Measurements from ENCODE around the gene TMOD2.

The TMOD2 gene

GRCh38 chr15:51718219-51718618 is 33.2 kb upstream of the TMOD2 start:
- Histone ChIP-seq H3K9ac (ENCODE audit: low read length) (no peak overlapping the region), H3K14ac (ENCODE audit: low read length) (no peak overlapping the region), H3K4me3 (ENCODE audit: low read depth, low read length) (no peak overlapping the region), H4K12ac (ENCODE audit: low read depth, low read length) (no peak overlapping the region), H3K79me1 (ENCODE audit: low read length) (peaks cover 7% of the 10 kb centered on the region), H4K8ac (ENCODE audit: low read depth, low read length) (no peak overlapping the region), H3K27me3 (ENCODE audit: insufficient read depth, low read length) (no peaks in the 10 kb centered on the region), H2AK5ac (ENCODE audit: low read length) (no peak overlapping the region), H4K91ac (ENCODE audit: low read depth, low read length) (no peak overlapping the region), H2BK12ac (ENCODE audit: low read length) (no peak overlapping the region), H3K4me2 (ENCODE audit: low read length) (no peak overlapping the region), H3K9me3 (ENCODE audit: insufficient read depth, low read depth, low read length) (no peaks in the 10 kb centered on the region), H3K23ac (ENCODE audit: low read length) (no peak overlapping the region), H3K27ac (ENCODE audit: low read depth, low read length) (no peak overlapping the region), H3K79me2 (ENCODE audit: control insufficient read depth, insufficient read depth, low read length, poor library complexity) (no peaks in the 10 kb centered on the region), H3K36me3 (ENCODE audit: control insufficient read depth in 1 of 2, insufficient read depth in 2 of 2, low read length in 2 of 2) (no peaks in the 10 kb centered on the region), H2AFZ (ENCODE audit: insufficient read depth, low read length, poor library complexity) (no peak overlapping the region), H2BK5ac (ENCODE audit: low read depth, low read length, poor library complexity) (no peak overlapping the region), H3K4me1 (ENCODE audit: control insufficient read depth in 1 of 2, insufficient read depth in 2 of 2, low read length in 2 of 2) (peaks cover 6 to 8% of the 10 kb centered on the region in 2 experiments), H2BK120ac (ENCODE audit: insufficient read depth, low read length, poor library complexity) (no peak overlapping the region), H3K4ac (ENCODE audit: low read depth, low read length) (no peak overlapping the region), H3K18ac (ENCODE audit: low read length) (no peak overlapping the region)
- no peak for DNase-seq
- WGBS (ENCODE audit: extremely low coverage, insufficient coverage, insufficient read length): no CpG with 5 or more reads among the region's 4 CpGs

- Histone ChIP-seq H2AK5ac (ENCODE audit: low read length) (no peak overlapping the region), H4K8ac (ENCODE audit: low read depth, low read length) (no peak overlapping the region), H3K27ac (ENCODE audit: low read depth, low read length) (no peak overlapping the region), H3K9me3 (ENCODE audit: insufficient read depth, low read depth, low read length) (no peaks in the 10 kb centered on the region), H3K79me2 (ENCODE audit: control insufficient read depth, insufficient read depth, low read length, poor library complexity) (no peaks in the 10 kb centered on the region), H4K12ac (ENCODE audit: low read depth, low read length) (no peak overlapping the region), H2BK12ac (ENCODE audit: low read length) (no peak overlapping the region), H3K4me3 (ENCODE audit: low read depth, low read length) (no peak overlapping the region), H4K91ac (ENCODE audit: low read depth, low read length) (no peak overlapping the region), H3K36me3 (ENCODE audit: control insufficient read depth in 1 of 2, insufficient read depth in 2 of 2, low read length in 2 of 2) (no peaks in the 10 kb centered on the region), H3K4ac (ENCODE audit: low read depth, low read length) (no peak overlapping the region), H2BK120ac (ENCODE audit: insufficient read depth, low read length, poor library complexity) (no peak overlapping the region), H3K9ac (ENCODE audit: low read length) (no peak overlapping the region), H3K27me3 (ENCODE audit: insufficient read depth, low read length) (no peaks in the 10 kb centered on the region), H3K23ac (ENCODE audit: low read length) (no peak overlapping the region), H2AFZ (ENCODE audit: insufficient read depth, low read length, poor library complexity) (no peak overlapping the region), H3K4me2 (ENCODE audit: low read length) (no peak overlapping the region), H3K18ac (ENCODE audit: low read length) (no peak overlapping the region), H3K79me1 (ENCODE audit: low read length) (peaks cover 7% of the 10 kb centered on the region), H3K14ac (ENCODE audit: low read length) (no peak overlapping the region), H3K4me1 (ENCODE audit: control insufficient read depth in 1 of 2, insufficient read depth in 2 of 2, low read length in 2 of 2) (peaks cover 6 to 8% of the 10 kb centered on the region in 2 experiments), H2BK5ac (ENCODE audit: low read depth, low read length, poor library complexity) (no peak overlapping the region)
- no CpG with 5 or more reads among the region's 3 CpGs for WGBS (ENCODE audit: extremely low coverage, insufficient coverage, insufficient read length)
- no peak for DNase-seq
Observed at GRCh38 chr15:51718746-51719145, 32.7 kb upstream of the TMOD2 start.

- peaks cover 6 to 8% of the 10 kb centered on the region in 2 experiments for H3K4me1 ChIP-seq (ENCODE audit: control insufficient read depth in 1 of 2, insufficient read depth in 2 of 2, low read length in 2 of 2)
- H4K8ac ChIP-seq (ENCODE audit: low read depth, low read length): no peak overlapping the region
- no peak overlapping the region for H3K14ac ChIP-seq (ENCODE audit: low read length)
- H3K4me3 ChIP-seq (ENCODE audit: low read depth, low read length): no peak overlapping the region
- H3K23ac ChIP-seq (ENCODE audit: low read length): no peak overlapping the region
- H3K9me3 ChIP-seq (ENCODE audit: insufficient read depth, low read depth, low read length): no peaks in the 10 kb centered on the region
- no peaks in the 10 kb centered on the region for H3K27me3 ChIP-seq (ENCODE audit: insufficient read depth, low read length)
- H3K27ac ChIP-seq (ENCODE audit: low read depth, low read length): no peak overlapping the region
- H2AFZ ChIP-seq (ENCODE audit: insufficient read depth, low read length, poor library complexity): no peak overlapping the region
- H2BK5ac ChIP-seq (ENCODE audit: low read depth, low read length, poor library complexity): peak overlapping the region; percentile 54
- H3K9ac ChIP-seq (ENCODE audit: low read length): no peak overlapping the region
- no peak overlapping the region for H3K4me2 ChIP-seq (ENCODE audit: low read length)
- H2BK12ac ChIP-seq (ENCODE audit: low read length): peak overlapping the region; percentile 75
- H3K4ac ChIP-seq (ENCODE audit: low read depth, low read length): no peak overlapping the region
- peaks cover 7% of the 10 kb centered on the region for H3K79me1 ChIP-seq (ENCODE audit: low read length)
- peak overlapping the region; percentile 12 for H2AK5ac ChIP-seq (ENCODE audit: low read length)
- H3K79me2 ChIP-seq (ENCODE audit: control insufficient read depth, insufficient read depth, low read length, poor library complexity): no peaks in the 10 kb centered on the region
- no peak overlapping the region for H4K12ac ChIP-seq (ENCODE audit: low read depth, low read length)
- H4K91ac ChIP-seq (ENCODE audit: low read depth, low read length): peak overlapping the region; percentile 53
- no peaks in the 10 kb centered on the region for H3K36me3 ChIP-seq (ENCODE audit: control insufficient read depth in 1 of 2, insufficient read depth in 2 of 2, low read length in 2 of 2)
- no peak for DNase-seq
- H2BK120ac ChIP-seq (ENCODE audit: insufficient read depth, low read length, poor library complexity): peak overlapping the region; percentile 20
- no CpG with 5 or more reads among the region's 8 CpGs for WGBS (ENCODE audit: extremely low coverage, insufficient coverage, insufficient read length)
- H3K18ac ChIP-seq (ENCODE audit: low read length): no peak overlapping the region
Observed at GRCh38 chr15:51720201-51720995, 31.0 kb upstream of the TMOD2 start.

GRCh38 chr15:51721199-51721960 is 30.0 kb upstream of the TMOD2 start:
- no peak for DNase-seq
- H3K36me3 ChIP-seq (ENCODE audit: control insufficient read depth in 1 of 2, insufficient read depth in 2 of 2, low read length in 2 of 2): no peaks in the 10 kb centered on the region
- H2BK12ac ChIP-seq (ENCODE audit: low read length): peak overlapping the region; percentile 75
- no peaks in the 10 kb centered on the region for H3K27me3 ChIP-seq (ENCODE audit: insufficient read depth, low read length)
- no peak overlapping the region for H2BK120ac ChIP-seq (ENCODE audit: insufficient read depth, low read length, poor library complexity)
- H3K9ac ChIP-seq (ENCODE audit: low read length): no peak overlapping the region
- no peak overlapping the region for H3K4me2 ChIP-seq (ENCODE audit: low read length)
- no peaks in the 10 kb centered on the region for H3K79me2 ChIP-seq (ENCODE audit: control insufficient read depth, insufficient read depth, low read length, poor library complexity)
- peak overlapping the region; percentile 53 for H4K91ac ChIP-seq (ENCODE audit: low read depth, low read length)
- WGBS (ENCODE audit: extremely low coverage, insufficient coverage, insufficient read length): no CpG with 5 or more reads among the region's 5 CpGs
- H4K8ac ChIP-seq (ENCODE audit: low read depth, low read length): no peak overlapping the region
- no peak overlapping the region for H4K12ac ChIP-seq (ENCODE audit: low read depth, low read length)
- peak overlapping the region; percentile 18 for H3K14ac ChIP-seq (ENCODE audit: low read length)
- H3K18ac ChIP-seq (ENCODE audit: low read length): no peak overlapping the region
- H3K4ac ChIP-seq (ENCODE audit: low read depth, low read length): no peak overlapping the region
- H3K4me3 ChIP-seq (ENCODE audit: low read depth, low read length): no peak overlapping the region
- H3K23ac ChIP-seq (ENCODE audit: low read length): no peak overlapping the region
- H2BK5ac ChIP-seq (ENCODE audit: low read depth, low read length, poor library complexity): peak overlapping the region; percentile 54
- peaks cover 7% of the 10 kb centered on the region for H3K79me1 ChIP-seq (ENCODE audit: low read length)
- H3K4me1 ChIP-seq (ENCODE audit: control insufficient read depth in 1 of 2, insufficient read depth in 2 of 2, low read length in 2 of 2): peaks cover 6 to 8% of the 10 kb centered on the region in 2 experiments
- H3K9me3 ChIP-seq (ENCODE audit: insufficient read depth, low read depth, low read length): no peaks in the 10 kb centered on the region
- H2AFZ ChIP-seq (ENCODE audit: insufficient read depth, low read length, poor library complexity): no peak overlapping the region
- peak overlapping the region; percentile 36 for H3K27ac ChIP-seq (ENCODE audit: low read depth, low read length)
- H2AK5ac ChIP-seq (ENCODE audit: low read length): no peak overlapping the region
